Heart left ventricle (tissue), 13 donors: ENCODE measurements around the gene ATG4A.

ENCODE experiments used
- POLR2A ChIP-seq, 2 donors: fragments of 450-650 bp; IDR thresholded peaks; one replicate each; pipeline ENCODE4 v1.6.1; 2017; ENCODE audit warnings: antibody characterized with exemption in 2 of 2, mild to moderate bottlenecking in 2 of 2, moderate library complexity in 2 of 2
- TF ChIP-seq, protein P1 (sequence below), 12 donors: fragments of 200-600 bp; sonication (generic) in 4 of 12; IDR thresholded peaks; one replicate each; pipeline versions ENCODE4 v1.5.0 to v1.8.0; 2018 to 2022; ENCODE audit warnings: antibody characterized with exemption in 12 of 12, mild to moderate bottlenecking in 5 of 12
- donor health status: ischemic (EF 13 %, LVEDD 7.1; RV severe dilation, severe dysfunction).
- donor health status: DM: no; HTN: yes; CAD: no.
- donor health status: DM: no; HTN: no; CAD: no.
- donor health status: ischemic (EF 25% LVEDD 6.9; RV normal size, moderate dysfunction).
- donor health status: ischemic (EF 25% LVEDD 5.7; RV mildly dilated, moderate dysfunction).
- donor health status: ischemic (EF 35%, LVEDD 5.7; RV mildly dilated, moderate dysfunction).
- donor health status: nonischemic (EF 11% LVEDD 7.7; RV severe dilation, severe dysfunction).
- donor health status: DM: yes; HTN: yes; CAD: no.
- donor health status: PGD.
- donor health status: ischemic (EF 29% LVEDD 5.4; RV normal size, mild dysfunction).
- donor health status: nonischemic (EF 23%, LVEDD 6.1; RV moderate dilation, normal function).

DNA sequence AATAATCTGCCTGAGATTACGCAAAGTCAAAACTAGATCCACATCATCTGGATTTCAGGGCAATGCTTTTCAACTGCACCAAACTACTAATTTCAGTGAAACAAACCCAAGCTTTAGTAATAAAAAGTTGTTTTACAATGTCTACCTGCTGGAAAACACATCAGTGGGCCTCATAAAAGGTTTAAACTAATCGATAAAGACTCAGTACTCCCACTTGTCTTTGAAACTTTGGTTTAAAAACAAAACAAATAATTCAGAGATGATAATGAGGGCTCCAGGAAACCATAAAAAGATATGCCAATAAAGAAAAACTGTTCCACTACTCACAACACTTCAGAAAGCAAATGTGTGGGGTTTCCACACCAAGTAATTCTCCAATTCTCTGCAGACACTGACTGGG lies 10.5 kb upstream of the ATG4A start:
- TF ChIP-seq, protein P1, sequence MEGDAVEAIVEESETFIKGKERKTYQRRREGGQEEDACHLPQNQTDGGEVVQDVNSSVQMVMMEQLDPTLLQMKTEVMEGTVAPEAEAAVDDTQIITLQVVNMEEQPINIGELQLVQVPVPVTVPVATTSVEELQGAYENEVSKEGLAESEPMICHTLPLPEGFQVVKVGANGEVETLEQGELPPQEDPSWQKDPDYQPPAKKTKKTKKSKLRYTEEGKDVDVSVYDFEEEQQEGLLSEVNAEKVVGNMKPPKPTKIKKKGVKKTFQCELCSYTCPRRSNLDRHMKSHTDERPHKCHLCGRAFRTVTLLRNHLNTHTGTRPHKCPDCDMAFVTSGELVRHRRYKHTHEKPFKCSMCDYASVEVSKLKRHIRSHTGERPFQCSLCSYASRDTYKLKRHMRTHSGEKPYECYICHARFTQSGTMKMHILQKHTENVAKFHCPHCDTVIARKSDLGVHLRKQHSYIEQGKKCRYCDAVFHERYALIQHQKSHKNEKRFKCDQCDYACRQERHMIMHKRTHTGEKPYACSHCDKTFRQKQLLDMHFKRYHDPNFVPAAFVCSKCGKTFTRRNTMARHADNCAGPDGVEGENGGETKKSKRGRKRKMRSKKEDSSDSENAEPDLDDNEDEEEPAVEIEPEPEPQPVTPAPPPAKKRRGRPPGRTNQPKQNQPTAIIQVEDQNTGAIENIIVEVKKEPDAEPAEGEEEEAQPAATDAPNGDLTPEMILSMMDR (IDR thresholded peaks at IDR 0.05), result no peak
- TF ChIP-seq POLR2A (IDR thresholded peaks at IDR 0.05), result no peak
